Neural progenitor cell (in vitro differentiated cells): ENCODE measurements around the gene IGFL1. TPM values are rescaled to one million over a fixed set of nuclear protein-coding genes. Genes with fewer than 3 reads are reported as not detected.
"Not testable (repeated sequence)": the region's sequence is repeated elsewhere in the genome, so short reads cannot be mapped to it uniquely, and the experiment has no call there.

ENCODE experiments used
- DNase-seq: peaks from one replicate; pipeline ENCODE4 v3.0.0-alpha.2; 2016; ENCODE audit warnings: low spot score
- H2AFZ ChIP-seq: fragments of 200-600 bp; sonication (generic); replicated peaks from 2 replicates; pipeline ENCODE4 v1.6.1; 2016; ENCODE audit warnings: antibody characterized with exemption
- H3F3A ChIP-seq: fragments of 200-600 bp; sonication (generic); 2 replicates; pipeline ENCODE4 v1.6.1; 2016; ENCODE audit warnings: antibody characterized with exemption, low read depth
- H3K27ac ChIP-seq: fragments of 200-600 bp; sonication (generic); 2 replicates; pipeline ENCODE4 v1.5.1; 2016; ENCODE audit warnings: mild to moderate bottlenecking
- H3K27me3 ChIP-seq: fragments of 200-600 bp; sonication (generic); 2 replicates; pipeline ENCODE4 v1.6.1; 2016; ENCODE audit warnings: mild to moderate bottlenecking, moderate library complexity
- H3K36me3 ChIP-seq: fragments of 200-600 bp; sonication (generic); 2 replicates; pipeline ENCODE4 v1.5.1; 2016
- H3K4me1 ChIP-seq: fragments of 200-600 bp; sonication (generic); 2 replicates; pipeline ENCODE4 v1.6.1; 2016; ENCODE audit warnings: mixed run types
- H3K4me2 ChIP-seq: fragments of 200-600 bp; sonication (generic); 2 replicates; pipeline ENCODE4 v1.6.1; 2016
- H3K4me3 ChIP-seq: fragments of 200-600 bp; sonication (generic); 2 replicates; pipeline ENCODE4 v1.5.1; 2016
- H3K79me2 ChIP-seq: fragments of 200-600 bp; sonication (generic); 2 replicates; pipeline ENCODE4 v1.6.1; 2016; ENCODE audit warnings: low read depth
- H3K9ac ChIP-seq: fragments of 200-600 bp; sonication (generic); 2 replicates; pipeline ENCODE4 v1.6.1; 2016
- H3K9me3 ChIP-seq: fragments of 200-600 bp; sonication (generic); 2 replicates; pipeline ENCODE4 v1.5.1; 2016; ENCODE audit warnings: low read depth
- H4K20me1 ChIP-seq: fragments of 200-600 bp; sonication (generic); 2 replicates; pipeline ENCODE4 v1.6.1; 2016; ENCODE audit warnings: low read depth
- H3K27ac Mint-ChIP-seq: 3 replicates; pipeline ENCODE4 v1.8.0; 2021; ENCODE audit warnings: mixed read lengths
- H3K27me3 Mint-ChIP-seq: 2 replicates; pipeline ENCODE4 v1.8.0; 2022; ENCODE audit warnings: low read depth, mild to moderate bottlenecking, inconsistent platforms, moderate library complexity, mixed read lengths; ENCODE audit not compliant: insufficient read depth
- H3K36me3 Mint-ChIP-seq: 3 replicates; pipeline ENCODE4 v1.8.0; 2021; ENCODE audit warnings: mixed read lengths
- H3K4me1 Mint-ChIP-seq: 3 replicates; pipeline ENCODE4 v1.8.0; 2021; ENCODE audit warnings: mixed read lengths
- H3K4me3 Mint-ChIP-seq: 3 replicates; pipeline ENCODE4 v1.8.0; 2021; ENCODE audit warnings: mild to moderate bottlenecking, moderate library complexity, mixed read lengths
- H3K9me3 Mint-ChIP-seq: 3 replicates; pipeline ENCODE4 v1.8.0; 2020; ENCODE audit warnings: mixed read lengths
- EZH2 ChIP-seq: fragments of 200-600 bp; sonication (generic); IDR thresholded peaks from 2 replicates; pipeline ENCODE4 v1.6.1; 2017; ENCODE audit warnings: antibody characterized with exemption, mild to moderate bottlenecking, moderate library complexity
- EZH2phosphoT487 ChIP-seq: fragments of 200-600 bp; sonication (generic); IDR thresholded peaks from 2 replicates; pipeline ENCODE4 v1.6.1; 2017; ENCODE audit warnings: antibody characterized with exemption
- total RNA-seq: library from RNA; depleted of rRNA; stranded (reverse); fragments of >200 nt; gene quantifications from 2 replicates; pipeline ENCODE4 v1.2.3, GENCODE V29; 2015; ENCODE audit warnings: low replicate concordance
- TF ChIP-seq, protein P1 (sequence below): fragments of 200-600 bp; sonication (generic); IDR thresholded peaks from 2 replicates; pipeline ENCODE4 v1.5.1; 2017; ENCODE audit warnings: antibody characterized with exemption, mild to moderate bottlenecking

IGFL1 gene
- total RNA-seq, 1 donor from 2014 or later: not detected

DNA sequence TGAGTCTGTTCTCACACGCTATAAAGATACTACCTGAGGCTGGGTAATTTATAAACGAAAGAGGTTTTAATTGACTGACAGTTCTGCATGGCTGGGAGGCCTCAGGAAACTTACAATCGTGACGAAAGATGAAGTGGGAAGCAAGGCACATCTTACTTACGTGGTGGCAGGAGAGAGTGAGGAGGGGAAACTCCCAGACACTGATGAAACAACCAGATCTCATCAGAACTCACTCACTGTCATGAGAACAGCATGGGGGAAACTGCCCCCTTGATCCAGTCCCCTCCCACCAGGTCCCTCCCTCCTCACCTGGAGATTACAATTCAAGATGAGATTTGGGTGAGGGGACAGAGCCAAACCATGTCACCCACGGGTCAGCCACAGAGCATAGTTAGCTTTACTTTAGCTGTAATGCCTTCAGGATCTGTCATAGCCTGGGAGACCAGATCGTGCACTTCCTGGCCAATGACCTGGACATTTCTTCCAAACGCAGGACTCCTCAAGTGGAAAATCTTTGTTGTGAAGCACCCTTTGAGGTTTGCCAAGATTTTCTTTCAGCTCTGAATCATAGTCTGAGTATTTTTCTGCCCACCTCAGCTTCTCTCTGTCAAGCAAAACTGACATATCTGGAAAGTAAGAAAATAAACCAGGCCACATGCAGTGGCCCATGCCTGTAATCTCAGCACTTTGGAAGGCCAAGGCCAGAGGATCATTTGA is 42.1 kb downstream of the IGFL1 start:
- no peaks in the 10 kb centered on the region for H4K20me1 ChIP-seq
- TF ChIP-seq EZH2 (no peak), EZH2phosphoT487 (no peak)
- TF ChIP-seq, protein P1, sequence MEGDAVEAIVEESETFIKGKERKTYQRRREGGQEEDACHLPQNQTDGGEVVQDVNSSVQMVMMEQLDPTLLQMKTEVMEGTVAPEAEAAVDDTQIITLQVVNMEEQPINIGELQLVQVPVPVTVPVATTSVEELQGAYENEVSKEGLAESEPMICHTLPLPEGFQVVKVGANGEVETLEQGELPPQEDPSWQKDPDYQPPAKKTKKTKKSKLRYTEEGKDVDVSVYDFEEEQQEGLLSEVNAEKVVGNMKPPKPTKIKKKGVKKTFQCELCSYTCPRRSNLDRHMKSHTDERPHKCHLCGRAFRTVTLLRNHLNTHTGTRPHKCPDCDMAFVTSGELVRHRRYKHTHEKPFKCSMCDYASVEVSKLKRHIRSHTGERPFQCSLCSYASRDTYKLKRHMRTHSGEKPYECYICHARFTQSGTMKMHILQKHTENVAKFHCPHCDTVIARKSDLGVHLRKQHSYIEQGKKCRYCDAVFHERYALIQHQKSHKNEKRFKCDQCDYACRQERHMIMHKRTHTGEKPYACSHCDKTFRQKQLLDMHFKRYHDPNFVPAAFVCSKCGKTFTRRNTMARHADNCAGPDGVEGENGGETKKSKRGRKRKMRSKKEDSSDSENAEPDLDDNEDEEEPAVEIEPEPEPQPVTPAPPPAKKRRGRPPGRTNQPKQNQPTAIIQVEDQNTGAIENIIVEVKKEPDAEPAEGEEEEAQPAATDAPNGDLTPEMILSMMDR: no peak
- H3K4me2 ChIP-seq: no peak overlapping the region
- Mint-ChIP-seq H3K4me1 (peaks cover 7% of the 10 kb centered on the region), H3K4me3 (no peak overlapping the region), H3K9me3 (no peaks in the 10 kb centered on the region), H3K27me3 (peaks cover 3% of the 10 kb centered on the region), H3K27ac (no peak overlapping the region), H3K36me3 (no peaks in the 10 kb centered on the region)
- no peaks in the 10 kb centered on the region for H3K9me3 ChIP-seq
- H3K27ac ChIP-seq: no peak overlapping the region
- H3K9ac ChIP-seq: no peak overlapping the region
- no peaks in the 10 kb centered on the region for H3F3A ChIP-seq
- no peak overlapping the region for H3K4me3 ChIP-seq
- peaks cover 10% of the 10 kb centered on the region for H3K4me1 ChIP-seq
- no peak overlapping the region for H2AFZ ChIP-seq
- H3K79me2 ChIP-seq: no peaks in the 10 kb centered on the region
- H3K36me3 ChIP-seq: no peaks in the 10 kb centered on the region
- no peak for DNase-seq
- H3K27me3 ChIP-seq: no peaks in the 10 kb centered on the region

DNA sequence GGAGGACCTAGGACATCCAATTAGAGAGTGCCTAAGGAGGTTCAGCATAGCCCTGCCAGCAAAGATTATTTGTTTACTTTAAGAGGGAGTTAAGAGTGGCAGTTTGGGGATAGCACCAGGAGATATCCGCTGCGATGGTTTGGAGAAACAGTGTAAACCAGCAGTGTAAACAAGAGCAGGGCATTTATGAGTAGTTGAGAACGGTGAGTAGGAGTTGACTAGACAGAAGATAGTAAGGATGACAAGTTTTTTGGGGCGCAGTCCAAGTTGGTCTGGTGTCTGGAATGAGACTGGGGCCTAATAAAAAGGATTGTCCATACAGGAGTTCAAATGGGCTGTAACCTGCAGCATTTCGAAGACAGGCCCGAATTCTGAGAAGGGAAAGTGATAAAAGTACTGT is 44.4 kb downstream of the IGFL1 start:
- not testable (repeated sequence) for H3K36me3 ChIP-seq, H3K4me3 ChIP-seq, H4K20me1 ChIP-seq, H3K27ac ChIP-seq, H3K4me3 Mint-ChIP-seq, H3K36me3 Mint-ChIP-seq, H3K27me3 ChIP-seq, H3K9me3 ChIP-seq, H3K27ac Mint-ChIP-seq, H2AFZ ChIP-seq, H3F3A ChIP-seq, H3K4me1 Mint-ChIP-seq, H3K79me2 ChIP-seq, H3K4me2 ChIP-seq, H3K9me3 Mint-ChIP-seq, H3K27me3 Mint-ChIP-seq, DNase-seq, H3K9ac ChIP-seq
- peaks cover 10% of the 10 kb centered on the region for H3K4me1 ChIP-seq

DNA sequence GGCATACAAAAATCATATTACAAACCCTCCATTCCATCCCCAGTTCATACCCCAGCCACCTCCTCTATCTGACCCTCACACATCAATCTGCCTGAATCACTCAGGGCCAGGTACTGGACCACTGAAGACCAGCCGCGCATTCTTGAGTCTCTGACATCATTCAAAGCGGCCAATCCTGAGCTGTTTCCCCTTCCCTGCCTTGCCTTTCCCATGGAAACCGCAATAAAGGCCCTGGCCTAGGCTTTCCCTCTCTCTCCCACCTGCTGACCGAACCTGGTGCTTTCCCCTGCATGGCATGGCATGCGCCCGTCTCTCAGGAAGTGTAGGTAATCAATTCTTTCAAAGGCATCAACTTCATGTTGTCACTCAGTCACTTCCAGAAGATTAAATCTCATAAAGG is 49.6 kb downstream of the IGFL1 start:
- DNase-seq: no peak
- no peak overlapping the region for H3K27ac Mint-ChIP-seq

More for the DNA sequence above, 49.6 kb downstream of the IGFL1 start:
- Histone ChIP-seq H3F3A (no peaks in the 10 kb centered on the region), H3K9ac (no peak overlapping the region), H3K27ac (no peak overlapping the region), H3K9me3 (no peaks in the 10 kb centered on the region), H3K4me3 (no peak overlapping the region), H3K27me3 (no peaks in the 10 kb centered on the region), H4K20me1 (no peaks in the 10 kb centered on the region), H3K4me2 (no peak overlapping the region), H3K79me2 (no peaks in the 10 kb centered on the region), H2AFZ (peak overlapping the region; percentile 45), H3K4me1 (no peaks in the 10 kb centered on the region), H3K36me3 (no peaks in the 10 kb centered on the region)
- TF ChIP-seq EZH2phosphoT487: no peak
- TF ChIP-seq, protein P1: no peak
- TF ChIP-seq EZH2: no peak
- no peaks in the 10 kb centered on the region for H3K4me1 Mint-ChIP-seq
- no peak overlapping the region for H3K4me3 Mint-ChIP-seq
- H3K36me3 Mint-ChIP-seq: no peaks in the 10 kb centered on the region
- H3K27me3 Mint-ChIP-seq: peaks cover 5% of the 10 kb centered on the region
- no peaks in the 10 kb centered on the region for H3K9me3 Mint-ChIP-seq

Other genes with a start within 250 kb of the IGFL1 start
- 5.7 and 11.6 TPM in 2 replicates for gene CCDC61, start 234.3 kb upstream of the IGFL1 start, total RNA-seq
- gene PGLYRP1, start 206.7 kb upstream of the IGFL1 start, total RNA-seq: not detected in 2 replicates
- 0.15 and 0.21 TPM in 2 replicates for gene IGFL4, start 188.7 kb upstream of the IGFL1 start, total RNA-seq
- not detected in 2 replicates for gene IGFL3, start 105.1 kb upstream of the IGFL1 start, total RNA-seq
- not detected in 2 replicates for gene IGFL2, start 81.5 kb upstream of the IGFL1 start, total RNA-seq
- gene HIF3A, start 67.3 kb downstream of the IGFL1 start, total RNA-seq: 6.7 and 18.0 TPM in 2 replicates
- 63.5 and 97.8 TPM in 2 replicates for gene PPP5C, start 117.3 kb downstream of the IGFL1 start, total RNA-seq
- 2.8 and 14.1 TPM in 2 replicates for gene CCDC8, start 183.8 kb downstream of the IGFL1 start, total RNA-seq
- gene PNMA8C, start 199.2 kb downstream of the IGFL1 start, total RNA-seq: 0.58 and 0.74 TPM in 2 replicates
- 42.5 and 43.9 TPM in 2 replicates for gene PNMA8A, start 241.8 kb downstream of the IGFL1 start, total RNA-seq